ENCODE results near the gene SOX4. TPM values are rescaled to one million over a fixed set of nuclear protein-coding genes. Genes with fewer than 3 reads are reported as not detected.

Gene SOX4
- polyA plus RNA-seq, 3 donors: 2.2 to 15.7 (median 2.5) TPM

- no peaks in the 10 kb centered on the region for H3K9me3 ChIP-seq (replicated peaks in 1 of 2; ENCODE audit: control insufficient read depth in 1 of 2, insufficient read depth in 1 of 2, low read length in 2 of 2)
- peaks cover 0 to 3% (median 2%) of the 10 kb centered on the region in 3 donors for H3K27me3 Mint-ChIP-seq (ENCODE audit: low read depth in 3 of 3)
- peak overlapping the region in 2 of 7 donors; percentile 6 to 70 for H3K27ac Mint-ChIP-seq
- WGBS (ENCODE audit: insufficient coverage): 3% methylated on average over 4 of the region's 4 CpGs
- peak overlapping the region; percentile 42 for H3K4me2 ChIP-seq (replicated peaks; ENCODE audit: extremely low read depth, low read length, poor library complexity, severe bottlenecking)
- H3K9ac ChIP-seq (ENCODE audit: insufficient read depth, low read length, poor library complexity, severe bottlenecking): no peak overlapping the region
- H3K4me3 Mint-ChIP-seq: peak overlapping the region; percentile 56 to 78
- no peak overlapping the region for H3K27ac ChIP-seq (ENCODE audit: low read depth in 1 of 2, low read length in 2 of 2)
- H3K27me3 ChIP-seq (ENCODE audit: control insufficient read depth in 2 of 2, insufficient read depth in 2 of 2, low read length in 2 of 2): no peaks in the 10 kb centered on the region
- TF ChIP-seq CTCF (IDR thresholded peaks at IDR 0.05): no peak
- H4K20me1 ChIP-seq (ENCODE audit: insufficient read depth, low read length): no peaks in the 10 kb centered on the region
- peaks cover 5% of the 10 kb centered on the region for H3K4me1 Mint-ChIP-seq
- H3K36me3 Mint-ChIP-seq: no peaks in the 10 kb centered on the region
- peak overlapping the region in 1 of 3 experiments; percentile 6 for H3K4me3 ChIP-seq (replicated peaks in 1 of 3; ENCODE audit: low read depth in 2 of 3, low read length in 3 of 3)
- H3K9me3 Mint-ChIP-seq: peaks cover 0 to 3% (median 1%) of the 10 kb centered on the region in 7 donors
- intact Hi-C loops (cut with micrococcal nuclease): no loop called here
- H3K79me2 ChIP-seq (ENCODE audit: insufficient read depth, low read length): no peaks in the 10 kb centered on the region
- DNase-seq: peak in 2 of 3 donors; percentile 4 to 7
- H3K4me1 ChIP-seq (ENCODE audit: control insufficient read depth in 1 of 2, insufficient read depth in 2 of 2, low read length in 2 of 2): no peaks in the 10 kb centered on the region
- H2AFZ ChIP-seq (ENCODE audit: insufficient read depth, low read depth, low read length, poor library complexity, severe bottlenecking): peak overlapping the region; percentile 63
- no peaks in the 10 kb centered on the region for H3K36me3 ChIP-seq (replicated peaks in 1 of 2; ENCODE audit: control insufficient read depth in 1 of 2, insufficient read depth in 2 of 2, low read length in 2 of 2)
Measured at GRCh38 chr6:21628160-21628559, 34.6 kb downstream of the SOX4 start.

- Mint-ChIP-seq H3K27me3 (ENCODE audit: low read depth in 3 of 3) (peaks cover 0 to 3% (median 2%) of the 10 kb centered on the region in 3 donors), H3K4me1 (no peaks in the 10 kb centered on the region), H3K36me3 (no peaks in the 10 kb centered on the region), H3K9me3 (peaks cover 0 to 5% (median 2%) of the 10 kb centered on the region in 7 donors), H3K27ac (no peak overlapping the region), H3K4me3 (no peak overlapping the region)
- H3K79me2 ChIP-seq (ENCODE audit: insufficient read depth, low read length): no peaks in the 10 kb centered on the region
- no peaks in the 10 kb centered on the region for H3K27me3 ChIP-seq (ENCODE audit: control insufficient read depth in 2 of 2, insufficient read depth in 2 of 2, low read length in 2 of 2)
- TF ChIP-seq CTCF (IDR thresholded peaks at IDR 0.05): no peak
- H3K9ac ChIP-seq (ENCODE audit: insufficient read depth, low read length, poor library complexity, severe bottlenecking): no peak overlapping the region
- H2AFZ ChIP-seq (ENCODE audit: insufficient read depth, low read depth, low read length, poor library complexity, severe bottlenecking): no peak overlapping the region
- H3K4me1 ChIP-seq (ENCODE audit: control insufficient read depth in 1 of 2, insufficient read depth in 2 of 2, low read length in 2 of 2): no peaks in the 10 kb centered on the region
- WGBS (ENCODE audit: insufficient coverage): 90% methylated on average over 4 of the region's 9 CpGs
- DNase-seq: no peak
- no peak overlapping the region for H3K27ac ChIP-seq (ENCODE audit: low read depth in 1 of 2, low read length in 2 of 2)
- intact Hi-C loops (cut with micrococcal nuclease): no loop called here
- no peaks in the 10 kb centered on the region for H3K36me3 ChIP-seq (replicated peaks in 1 of 2; ENCODE audit: control insufficient read depth in 1 of 2, insufficient read depth in 2 of 2, low read length in 2 of 2)
- no peaks in the 10 kb centered on the region for H3K9me3 ChIP-seq (replicated peaks in 1 of 2; ENCODE audit: control insufficient read depth in 1 of 2, insufficient read depth in 1 of 2, low read length in 2 of 2)
- no peak overlapping the region for H3K4me3 ChIP-seq (replicated peaks in 1 of 3; ENCODE audit: low read depth in 2 of 3, low read length in 3 of 3)
- no peak overlapping the region for H3K4me2 ChIP-seq (replicated peaks; ENCODE audit: extremely low read depth, low read length, poor library complexity, severe bottlenecking)
- no peaks in the 10 kb centered on the region for H4K20me1 ChIP-seq (ENCODE audit: insufficient read depth, low read length)
Measured at GRCh38 chr6:21633511-21634109, 40.1 kb downstream of the SOX4 start.
